Measurements from ENCODE around the gene WDR7.

Gene WDR7

GRCh38 chr18:56953428-56954198 lies 302.5 kb downstream of the WDR7 start:
- TF ChIP-seq CTCF (IDR thresholded peaks at IDR 0.05; ENCODE audit: low read depth, low read length), result no peak

GRCh38 chr18:56955490-56955889 lies 304.3 kb downstream of the WDR7 start:
- H3K4me3 ChIP-seq (ENCODE audit: low read depth, low read length), result no peak overlapping the region
- TF ChIP-seq CTCF (IDR thresholded peaks at IDR 0.05; ENCODE audit: low read depth, low read length), result no peak

More at GRCh38 chr18:56953428-56954198, 302.5 kb downstream of the WDR7 start:
- no peak overlapping the region for H3K4me3 ChIP-seq (ENCODE audit: low read depth, low read length)

GRCh38 chr18:56959120-56959519 lies 308.0 kb downstream of the WDR7 start:
- no peak for TF ChIP-seq CTCF (IDR thresholded peaks at IDR 0.05; ENCODE audit: low read depth, low read length)
- H3K4me3 ChIP-seq (ENCODE audit: low read depth, low read length), result no peak overlapping the region

GRCh38 chr18:56962322-56962721 lies 311.2 kb downstream of the WDR7 start:
- no peak overlapping the region for H3K4me3 ChIP-seq (ENCODE audit: low read depth, low read length)
- no peak for TF ChIP-seq CTCF (IDR thresholded peaks at IDR 0.05; ENCODE audit: low read depth, low read length)

- TF ChIP-seq CTCF (IDR thresholded peaks at IDR 0.05; ENCODE audit: low read depth, low read length), result no peak
- H3K4me3 ChIP-seq (ENCODE audit: low read depth, low read length), result no peak overlapping the region
Observed at GRCh38 chr18:56967035-56967434, 315.9 kb downstream of the WDR7 start.

GRCh38 chr18:56973487-56973886 lies 322.3 kb downstream of the WDR7 start:
- TF ChIP-seq CTCF (IDR thresholded peaks at IDR 0.05; ENCODE audit: low read depth, low read length), result no peak
- H3K4me3 ChIP-seq (ENCODE audit: low read depth, low read length), result no peak overlapping the region

- H3K4me3 ChIP-seq (ENCODE audit: low read depth, low read length), result no peak overlapping the region
- TF ChIP-seq CTCF (IDR thresholded peaks at IDR 0.05; ENCODE audit: low read depth, low read length), result no peak
Observed at GRCh38 chr18:56974141-56974540, 323.0 kb downstream of the WDR7 start.
